HepG2 (cell line): ENCODE measurements around the gene PPY. TPM values are rescaled to one million over a fixed set of nuclear protein-coding genes. Genes with fewer than 3 reads are reported as not detected.

Experiments used
- ATAC-seq: fragments of 200-7000 bp; cut with Tn5 transposase; 3 replicates; pipeline ENCODE4 v1.9.1; 2020; ENCODE audit warnings: mild to moderate bottlenecking, moderate library complexity
- BruUV-seq: library from RNA; stranded (reverse); fragments of 400-500 nt; replicated peaks from 2 replicates; lab custom pipeline; 2021; lab: Mats Ljungman, UMichigan
- CTCF ChIA-PET: fragments of 300-600 bp; formaldehyde crosslinking; extraction: SDS; loops from one replicate; lab custom pipeline; 2021; ENCODE audit warnings: low total read pairs, inconsistent platforms, low intra/inter-chr PET ratio; lab: Yijun Ruan, JAX
- POLR2A ChIA-PET: fragments of 350-600 bp; sonication (Branson Sonifier 250); formaldehyde crosslinking; loops from one replicate; lab custom pipeline; 2020; ENCODE audit warnings: antibody characterized with exemption, inconsistent platforms; lab: Yijun Ruan, JAX
- DNase-seq: peaks from one replicate; pipeline ENCODE4 v3.0.0-alpha.2; 2015; ENCODE audit warnings: low spot score
- FAIRE-seq: peaks from 3 replicates; lab custom pipeline; 2011; peaks lifted over from hg19 to GRCh38; lab: Jason Lieb, UNC
- H2AFZ ChIP-seq: one replicate; pipeline ENCODE4 v1.6.1; 2011; ENCODE audit warnings: low read length, inconsistent platforms
- H3K27ac ChIP-seq: fragments of 300-600 bp; 3 replicates; pipeline ENCODE4 v1.8.0; 2011; ENCODE audit warnings: mixed run types, mild to moderate bottlenecking, mixed read lengths, low read length, inconsistent platforms; ENCODE audit not compliant: insufficient read depth; ENCODE audit errors: extremely low read length
- H3K27me3 ChIP-seq, 2 experiments: fragments of 200-600 bp in 1 of 2; 2 replicates in 1 of 2; 3 replicates in 1 of 2; pipeline versions ENCODE4 v1.6.0 to v1.8.0; 2011; ENCODE audit warnings: low read length in 2 of 2, mild to moderate bottlenecking in 2 of 2, moderate library complexity in 2 of 2, inconsistent platforms in 1 of 2; ENCODE audit not compliant: insufficient read depth in 2 of 2, control insufficient read depth in 1 of 2
- H3K36me3 ChIP-seq, 2 experiments: fragments of 200-600 bp in 1 of 2; replicated peaks in 1 of 2; 2 replicates in 1 of 2; 3 replicates in 1 of 2; pipeline versions ENCODE4 v1.5.1 to v1.8.0; 2011; ENCODE audit warnings: low read length in 2 of 2, inconsistent platforms in 1 of 2; ENCODE audit not compliant: insufficient read depth in 2 of 2, control insufficient read depth in 1 of 2
- H3K4me1 ChIP-seq: 2 replicates; pipeline ENCODE4 v1.5.1; 2012; ENCODE audit warnings: low read length, inconsistent platforms; ENCODE audit not compliant: insufficient read depth
- H3K4me2 ChIP-seq: 2 replicates; pipeline ENCODE4 v1.6.0; 2011; ENCODE audit warnings: low read depth, low read length, inconsistent platforms
- H3K4me3 ChIP-seq, 3 experiments: fragments of 200-600 bp in 1 of 3; sonication (generic), shearing (Covaris generic) in 1 of 3; replicated peaks in 1 of 3; 2 replicates each; pipeline ENCODE4 v1.5.1; 2011 to 2016; ENCODE audit warnings: low read length in 3 of 3, inconsistent platforms in 2 of 3, low read depth in 2 of 3, mild to moderate bottlenecking in 2 of 3, control low read depth in 1 of 3, mixed read lengths in 1 of 3; ENCODE audit not compliant: insufficient read depth in 1 of 3
- H3K79me2 ChIP-seq: one replicate; pipeline ENCODE4 v1.6.1; 2011; ENCODE audit warnings: low read length, inconsistent platforms; ENCODE audit not compliant: insufficient read depth
- H3K9ac ChIP-seq: 2 replicates; pipeline ENCODE4 v1.6.0; 2011; ENCODE audit warnings: mild to moderate bottlenecking, low read depth, low read length, inconsistent platforms; ENCODE audit not compliant: insufficient read depth
- H3K9me3 ChIP-seq: 2 replicates; pipeline ENCODE4 v1.5.1; 2012; ENCODE audit warnings: mild to moderate bottlenecking, low read length
- H4K20me1 ChIP-seq: 2 replicates; pipeline ENCODE4 v1.6.0; 2011; ENCODE audit warnings: inconsistent platforms, mild to moderate bottlenecking, low read length, moderate library complexity; ENCODE audit not compliant: insufficient read depth
- NFIB ChIP-seq: sonication (generic); formaldehyde crosslinking; IDR thresholded peaks from 2 replicates; pipeline ENCODE4 v1.9.0; 2021; ENCODE audit warnings: missing genetic modification reagents, mild to moderate bottlenecking, borderline replicate concordance
- PHF21A ChIP-seq: sonication (generic); formaldehyde crosslinking; IDR thresholded peaks from 2 replicates; pipeline ENCODE4 v1.5.0; 2020; ENCODE audit warnings: mild to moderate bottlenecking, missing genetic modification reagents
- ZNF598 ChIP-seq: sonication (generic); formaldehyde crosslinking; IDR thresholded peaks from 2 replicates; pipeline ENCODE4 v1.5.1; 2020; ENCODE audit warnings: mild to moderate bottlenecking, missing genetic modification reagents, borderline replicate concordance
- ZNF652 ChIP-seq: IDR thresholded peaks from 2 replicates; pipeline ENCODE4 v1.6.1; 2016; ENCODE audit warnings: low read depth, borderline replicate concordance
- WGBS: methylation state at CpG from one replicate; pipeline ENCODE4 v1.1.6; 2017; ENCODE audit warnings: low lambda C conversion rate; 5-methylcytosine and 5-hydroxymethylcytosine counted together
- in situ Hi-C: cut with HindIII; loops from 2 replicates; pipeline ENCODE4 v1.10.0; 2017; ENCODE audit warnings: low pct_unique_long_range_greater_than_20kb; ENCODE audit not compliant: extremely low pct_ligation_motif_present
- intact Hi-C: fragments of 100-400 bp; cut with micrococcal nuclease; formaldehyde crosslinking; loops from one replicate; pipeline ENCODE4 v1.10.0; 2022; ENCODE audit not compliant: unreplicated experiment
- polyA plus RNA-seq, 8 experiments: library from polyadenylated mRNA; depleted of rRNA in 3 of 8; stranded (reverse) in 7 of 8; unstranded in 1 of 8; fragments of >200 nt; fragmentation: Illumina TruSeq in 4 of 8; extraction: Trizol in 4 of 8; gene quantifications; 2 replicates each; pipeline versions ENCODE4 v1.2.1 to v1.2.3, GENCODE V29; 2011 to 2016; ENCODE audit warnings: low read depth in 4 of 8, missing spikeins in 1 of 8, mixed read lengths in 1 of 8; ENCODE audit not compliant: insufficient read depth in 1 of 8
- total RNA-seq, 5 experiments: library from RNA; depleted of rRNA; stranded (reverse); fragments of >200 nt; fragmentation: Illumina TruSeq; extraction: Trizol; gene quantifications; 2 replicates each; pipeline ENCODE4 v1.2.3, GENCODE V29; 2016; ENCODE audit warnings: low read depth in 1 of 5
- TF ChIP-seq, protein P1 (sequence below): IDR thresholded peaks from 2 replicates; pipeline ENCODE4 v1.6.1; 2016; ENCODE audit warnings: missing compliant biosample characterization, missing genetic modification reagents, borderline replicate concordance
- TF ChIP-seq, protein P2 (sequence below): sonication (generic); formaldehyde crosslinking; IDR thresholded peaks from 2 replicates; pipeline ENCODE4 v1.4.0; 2020; ENCODE audit warnings: mild to moderate bottlenecking, missing genetic modification reagents
- TF ChIP-seq, protein P3 (sequence below): IDR thresholded peaks from 2 replicates; pipeline ENCODE4 v1.6.1; 2018; ENCODE audit warnings: missing genetic modification reagents, mild to moderate bottlenecking, missing compliant biosample characterization
- TF ChIP-seq, protein P4 (sequence below): sonication (generic); formaldehyde crosslinking; IDR thresholded peaks from 2 replicates; pipeline ENCODE4 v1.8.1; 2023; ENCODE audit warnings: mild to moderate bottlenecking, moderate library complexity, missing genetic modification reagents

Gene PPY
- total and polyA plus RNA-seq, 2 of the 13 experiments (the other 11 are each of a cell fraction or from before 2014, with no cell fraction given) = not detected

DNA sequence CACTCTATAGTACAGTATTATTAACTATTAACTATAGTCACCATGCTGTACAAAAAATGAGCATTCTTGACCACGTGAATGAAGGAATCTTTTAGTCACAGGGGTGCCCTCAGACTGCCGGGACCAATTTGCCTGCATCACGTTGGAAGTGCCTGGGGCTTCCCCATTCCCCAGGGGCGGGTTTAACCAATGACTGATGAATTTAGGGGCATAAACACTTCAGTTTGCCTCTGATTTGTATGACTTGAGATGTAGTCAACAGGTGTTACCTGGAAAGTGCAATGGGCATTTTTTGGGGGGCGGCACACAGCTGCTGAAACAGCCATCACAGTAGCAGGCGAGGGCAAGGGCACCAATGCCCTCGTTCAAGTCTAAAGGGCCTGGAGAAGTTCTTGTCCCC is 20.2 kb upstream of the PPY start:
- CTCF ChIA-PET = no interaction called here
- no peaks in the 10 kb centered on the region for H3K36me3 ChIP-seq
- no peak overlapping the region for H3K9ac ChIP-seq
- ATAC-seq (no peak), DNase-seq (no peak), FAIRE-seq (no peak)
- no peak overlapping the region for H3K27ac ChIP-seq
- intact Hi-C loops (no loop called here), in situ Hi-C loops (no loop called here)
- no TSS peak for BruUV-seq
- 3% methylated on average over 7 of the region's 7 CpGs for WGBS
- no peaks in the 10 kb centered on the region for H3K9me3 ChIP-seq
- no peak overlapping the region for H3K4me3 ChIP-seq
- H3K4me1 ChIP-seq = peaks cover 15% of the 10 kb centered on the region
- no peak overlapping the region for H2AFZ ChIP-seq
- no peaks in the 10 kb centered on the region for H4K20me1 ChIP-seq
- H3K79me2 ChIP-seq = no peaks in the 10 kb centered on the region
- TF ChIP-seq PHF21A (CRISPR knock-in tag) (no peak), ZNF598 (CRISPR knock-in tag) (no peak), ZNF652 (no peak), NFIB (CRISPR knock-in tag) (no peak)
- TF ChIP-seq, protein P1, sequence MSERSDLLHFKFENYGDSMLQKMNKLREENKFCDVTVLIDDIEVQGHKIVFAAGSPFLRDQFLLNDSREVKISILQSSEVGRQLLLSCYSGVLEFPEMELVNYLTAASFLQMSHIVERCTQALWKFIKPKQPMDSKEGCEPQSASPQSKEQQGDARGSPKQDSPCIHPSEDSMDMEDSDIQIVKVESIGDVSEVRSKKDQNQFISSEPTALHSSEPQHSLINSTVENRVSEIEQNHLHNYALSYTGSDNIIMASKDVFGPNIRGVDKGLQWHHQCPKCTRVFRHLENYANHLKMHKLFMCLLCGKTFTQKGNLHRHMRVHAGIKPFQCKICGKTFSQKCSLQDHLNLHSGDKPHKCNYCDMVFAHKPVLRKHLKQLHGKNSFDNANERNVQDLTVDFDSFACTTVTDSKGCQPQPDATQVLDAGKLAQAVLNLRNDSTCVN = no peak
- TF ChIP-seq, protein P2, sequence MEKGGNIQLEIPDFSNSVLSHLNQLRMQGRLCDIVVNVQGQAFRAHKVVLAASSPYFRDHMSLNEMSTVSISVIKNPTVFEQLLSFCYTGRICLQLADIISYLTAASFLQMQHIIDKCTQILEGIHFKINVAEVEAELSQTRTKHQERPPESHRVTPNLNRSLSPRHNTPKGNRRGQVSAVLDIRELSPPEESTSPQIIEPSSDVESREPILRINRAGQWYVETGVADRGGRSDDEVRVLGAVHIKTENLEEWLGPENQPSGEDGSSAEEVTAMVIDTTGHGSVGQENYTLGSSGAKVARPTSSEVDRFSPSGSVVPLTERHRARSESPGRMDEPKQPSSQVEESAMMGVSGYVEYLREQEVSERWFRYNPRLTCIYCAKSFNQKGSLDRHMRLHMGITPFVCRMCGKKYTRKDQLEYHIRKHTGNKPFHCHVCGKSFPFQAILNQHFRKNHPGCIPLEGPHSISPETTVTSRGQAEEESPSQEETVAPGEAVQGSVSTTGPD = no peak
- TF ChIP-seq, protein P3, sequence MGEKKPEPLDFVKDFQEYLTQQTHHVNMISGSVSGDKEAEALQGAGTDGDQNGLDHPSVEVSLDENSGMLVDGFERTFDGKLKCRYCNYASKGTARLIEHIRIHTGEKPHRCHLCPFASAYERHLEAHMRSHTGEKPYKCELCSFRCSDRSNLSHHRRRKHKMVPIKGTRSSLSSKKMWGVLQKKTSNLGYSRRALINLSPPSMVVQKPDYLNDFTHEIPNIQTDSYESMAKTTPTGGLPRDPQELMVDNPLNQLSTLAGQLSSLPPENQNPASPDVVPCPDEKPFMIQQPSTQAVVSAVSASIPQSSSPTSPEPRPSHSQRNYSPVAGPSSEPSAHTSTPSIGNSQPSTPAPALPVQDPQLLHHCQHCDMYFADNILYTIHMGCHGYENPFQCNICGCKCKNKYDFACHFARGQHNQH (CRISPR knock-in tag) = no peak
- TF ChIP-seq, protein P4, sequence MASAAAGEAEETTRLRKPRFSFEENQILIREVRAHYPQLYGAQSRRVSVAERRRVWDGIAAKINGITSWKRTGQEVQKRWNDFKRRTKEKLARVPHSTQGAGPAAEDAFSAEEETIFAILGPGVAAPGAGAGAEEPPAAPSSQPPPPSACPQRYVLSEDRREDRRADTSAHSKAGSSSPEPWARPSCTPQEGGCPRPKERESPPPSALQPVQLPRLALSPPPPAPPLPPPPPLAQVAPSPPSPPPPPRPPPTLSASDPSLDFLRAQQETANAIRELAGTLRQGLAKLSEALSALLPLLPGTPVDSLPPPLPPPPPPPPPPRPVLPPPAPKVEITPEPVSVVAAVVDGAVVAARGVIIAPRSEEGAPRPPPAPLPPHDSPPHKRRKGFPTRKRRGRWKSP = no peak
- H3K4me2 ChIP-seq = no peak overlapping the region
- peaks cover 5 to 66% of the 10 kb centered on the region in 2 experiments for H3K27me3 ChIP-seq
- POLR2A ChIA-PET = no interaction called here
